ENCODE results near the gene NFIC. TPM values are rescaled to one million over a fixed set of nuclear protein-coding genes. Genes with fewer than 3 reads are reported as not detected.

Gene NFIC
- total and polyA plus RNA-seq, 4 experiments from 2014 or later, result 1.9 to 30.9 (median 24.6) TPM

- DNase-seq, result no peak
- Mint-ChIP-seq H3K4me1 (peaks cover 0 to 2% (median under 1%) of the 10 kb centered on the region in 4 donors), H3K27ac (no peak overlapping the region), H3K9me3 (peaks cover 0 to 2% (median 0%) of the 10 kb centered on the region in 8 donors), H3K27me3 (no peaks in the 10 kb centered on the region), H3K36me3 (peaks cover 6 to 10% of the 10 kb centered on the region in 2 donors), H3K4me3 (no peak overlapping the region)
- CTCF ChIA-PET (ENCODE audit: partially characterized antibody), result interaction anchor here (1.5 kb wide), 1 partner anchor 9 kb away, joined by 6 read pairs; no protein-coding TSS in a partner anchor
- POLR2A ChIA-PET (ENCODE audit: partially characterized antibody), result no interaction called here
- H3K9me3 ChIP-seq (ENCODE audit: control insufficient read depth in 1 of 2, low read length in 2 of 2), result no peaks in the 10 kb centered on the region
- H3K4me3 ChIP-seq (ENCODE audit: low read length in 2 of 2), result no peak overlapping the region
- no peaks in the 10 kb centered on the region for H3K4me1 ChIP-seq (ENCODE audit: insufficient read depth, low read length)
- no peak overlapping the region for H3K27ac ChIP-seq (ENCODE audit: low read depth, low read length)
- H3K36me3 ChIP-seq (ENCODE audit: insufficient read depth, low read length), result no peaks in the 10 kb centered on the region
- intact Hi-C loops (cut with micrococcal nuclease), result no loop called here
- H3K27me3 ChIP-seq (ENCODE audit: insufficient read depth, low read length), result no peaks in the 10 kb centered on the region
Measured at GRCh38 chr19:3463714-3464586, 97.6 kb downstream of the NFIC start.

DNA sequence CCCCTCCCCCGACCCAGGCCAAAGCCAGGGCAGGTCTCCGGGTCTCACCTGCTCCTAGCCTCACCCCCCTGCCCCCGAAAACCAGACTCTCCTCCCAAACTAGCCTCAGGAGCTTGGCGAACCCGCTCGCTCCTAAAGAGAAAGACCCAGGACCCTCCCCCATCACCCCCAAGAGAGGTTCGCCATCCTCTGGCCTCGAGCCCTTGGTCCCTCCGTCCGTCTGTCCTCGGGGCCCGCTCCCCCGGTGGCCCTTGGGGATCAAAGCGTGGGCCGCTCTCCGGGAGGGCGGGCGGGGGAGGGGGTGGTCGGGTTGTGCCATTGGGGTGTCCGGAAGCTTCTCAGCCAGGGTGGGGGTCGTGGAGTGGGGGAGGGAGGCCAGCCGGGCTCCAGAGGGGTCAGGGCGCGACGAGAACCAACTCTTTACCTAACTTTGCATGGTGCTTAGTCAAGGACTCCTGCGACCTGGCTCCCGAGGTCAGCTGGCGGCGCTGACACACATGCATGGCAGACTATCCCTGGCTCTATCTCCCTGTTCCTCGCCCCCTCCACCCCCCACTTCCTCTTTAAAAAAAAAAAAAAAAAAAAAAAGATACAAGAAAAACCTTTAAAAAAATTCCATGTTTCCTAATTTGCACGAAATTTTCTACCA is 98.3 kb downstream of the NFIC start:
- H3K4me3 Mint-ChIP-seq, result no peak overlapping the region
- H3K9me3 Mint-ChIP-seq, result peaks cover 0 to 2% (median 0%) of the 10 kb centered on the region in 8 donors
- H3K27ac Mint-ChIP-seq, result no peak overlapping the region
- Histone ChIP-seq H3K4me1 (ENCODE audit: insufficient read depth, low read length) (no peaks in the 10 kb centered on the region), H3K36me3 (ENCODE audit: insufficient read depth, low read length) (no peaks in the 10 kb centered on the region), H3K4me3 (ENCODE audit: low read length in 2 of 2) (no peak overlapping the region), H3K9me3 (ENCODE audit: control insufficient read depth in 1 of 2, low read length in 2 of 2) (no peaks in the 10 kb centered on the region), H3K27me3 (ENCODE audit: insufficient read depth, low read length) (no peaks in the 10 kb centered on the region), H3K27ac (ENCODE audit: low read depth, low read length) (no peak overlapping the region)
- intact Hi-C loops (cut with micrococcal nuclease), result no loop called here
- ChIA-PET POLR2A (ENCODE audit: partially characterized antibody) (no interaction called here), CTCF (ENCODE audit: partially characterized antibody) (interaction anchor here (0.7 to 1.9 kb wide), 3 partner anchors 8 to 174 kb away, joined by 4 to 6 read pairs (median 6); no protein-coding TSS in a partner anchor)
- H3K27me3 Mint-ChIP-seq, result no peaks in the 10 kb centered on the region
- no peak for DNase-seq
- H3K36me3 Mint-ChIP-seq, result peaks cover 6 to 8% of the 10 kb centered on the region in 2 donors
- H3K4me1 Mint-ChIP-seq, result peaks cover 0 to 2% (median under 1%) of the 10 kb centered on the region in 4 donors

- H3K27ac ChIP-seq (ENCODE audit: low read depth, low read length), result no peak overlapping the region
- no peak overlapping the region for H3K4me3 Mint-ChIP-seq
- H3K36me3 ChIP-seq (ENCODE audit: insufficient read depth, low read length), result no peaks in the 10 kb centered on the region
- ChIA-PET POLR2A (ENCODE audit: partially characterized antibody) (no interaction called here), CTCF (ENCODE audit: partially characterized antibody) (interaction anchor here (1.9 kb wide), 1 partner anchor 161 kb away, joined by 6 read pairs; no protein-coding TSS in a partner anchor)
- H3K4me1 ChIP-seq (ENCODE audit: insufficient read depth, low read length), result no peaks in the 10 kb centered on the region
- no peaks in the 10 kb centered on the region for H3K27me3 ChIP-seq (ENCODE audit: insufficient read depth, low read length)
- DNase-seq, result no peak
- H3K36me3 Mint-ChIP-seq, result peaks cover 6% of the 10 kb centered on the region in 2 donors
- H3K4me3 ChIP-seq (ENCODE audit: low read length in 2 of 2), result no peak overlapping the region
- H3K9me3 ChIP-seq (ENCODE audit: control insufficient read depth in 1 of 2, low read length in 2 of 2), result no peaks in the 10 kb centered on the region
- H3K4me1 Mint-ChIP-seq, result peaks cover 0 to 2% (median under 1%) of the 10 kb centered on the region in 4 donors
- intact Hi-C loops (cut with micrococcal nuclease), result no loop called here
- H3K27me3 Mint-ChIP-seq, result peaks cover 0 to under 1% of the 10 kb centered on the region in 2 donors
- no peak overlapping the region for H3K27ac Mint-ChIP-seq
- peaks cover 0 to 2% (median 0%) of the 10 kb centered on the region in 8 donors for H3K9me3 Mint-ChIP-seq
Measured at GRCh38 chr19:3465552-3465951, 99.2 kb downstream of the NFIC start.

GRCh38 chr19:3466635-3467034 is 100.3 kb downstream of the NFIC start:
- H3K36me3 ChIP-seq (ENCODE audit: insufficient read depth, low read length), result no peaks in the 10 kb centered on the region
- peaks cover 6% of the 10 kb centered on the region in 2 donors for H3K36me3 Mint-ChIP-seq
- no peak overlapping the region for H3K27ac ChIP-seq (ENCODE audit: low read depth, low read length)
- no peaks in the 10 kb centered on the region for H3K9me3 ChIP-seq (ENCODE audit: control insufficient read depth in 1 of 2, low read length in 2 of 2)
- H3K4me1 ChIP-seq (ENCODE audit: insufficient read depth, low read length), result no peaks in the 10 kb centered on the region
- no peak overlapping the region for H3K4me3 Mint-ChIP-seq
- DNase-seq, result no peak
- ChIA-PET POLR2A (ENCODE audit: partially characterized antibody) (no interaction called here), CTCF (ENCODE audit: partially characterized antibody) (interaction anchor here (0.7 to 1.9 kb wide), 2 partner anchors 10 to 162 kb away, joined by 3 to 6 read pairs; no protein-coding TSS in a partner anchor)
- H3K9me3 Mint-ChIP-seq, result peaks cover 0 to 2% (median 0%) of the 10 kb centered on the region in 8 donors
- peaks cover 0 to 3% (median under 1%) of the 10 kb centered on the region in 4 donors for H3K4me1 Mint-ChIP-seq
- H3K27me3 Mint-ChIP-seq, result peaks cover 0 to 1% of the 10 kb centered on the region in 2 donors
- no peaks in the 10 kb centered on the region for H3K27me3 ChIP-seq (ENCODE audit: insufficient read depth, low read length)
- no peak overlapping the region for H3K4me3 ChIP-seq (ENCODE audit: low read length in 2 of 2)
- intact Hi-C loops (cut with micrococcal nuclease), result no loop called here
- no peak overlapping the region for H3K27ac Mint-ChIP-seq

GRCh38 chr19:3467437-3468198 is 101.2 kb downstream of the NFIC start:
- peaks cover 3% of the 10 kb centered on the region in 2 donors for H3K36me3 Mint-ChIP-seq
- POLR2A ChIA-PET (ENCODE audit: partially characterized antibody), result no interaction called here
- intact Hi-C loops (cut with micrococcal nuclease), result no loop called here
- H3K4me1 ChIP-seq (ENCODE audit: insufficient read depth, low read length), result no peaks in the 10 kb centered on the region
- H3K4me1 Mint-ChIP-seq, result peaks cover 0 to 3% (median under 1%) of the 10 kb centered on the region in 4 donors
- no peak overlapping the region for H3K27ac ChIP-seq (ENCODE audit: low read depth, low read length)
- H3K36me3 ChIP-seq (ENCODE audit: insufficient read depth, low read length), result no peaks in the 10 kb centered on the region
- no peak overlapping the region for H3K4me3 ChIP-seq (ENCODE audit: low read length in 2 of 2)
- no peaks in the 10 kb centered on the region for H3K9me3 ChIP-seq (ENCODE audit: control insufficient read depth in 1 of 2, low read length in 2 of 2)
- no peak overlapping the region for H3K27ac Mint-ChIP-seq
- DNase-seq, result no peak
- CTCF ChIA-PET (ENCODE audit: partially characterized antibody), result no interaction called here
- peaks cover 0 to 1% of the 10 kb centered on the region in 2 donors for H3K27me3 Mint-ChIP-seq
- H3K27me3 ChIP-seq (ENCODE audit: insufficient read depth, low read length), result no peaks in the 10 kb centered on the region
- H3K4me3 Mint-ChIP-seq, result no peak overlapping the region
- peaks cover 0 to 2% (median 0%) of the 10 kb centered on the region in 8 donors for H3K9me3 Mint-ChIP-seq

- Mint-ChIP-seq H3K27me3 (peaks cover 0 to 1% of the 10 kb centered on the region in 2 donors), H3K36me3 (no peaks in the 10 kb centered on the region), H3K9me3 (peaks cover 0 to 2% (median 0%) of the 10 kb centered on the region in 8 donors), H3K4me1 (peaks cover 0 to 3% (median under 1%) of the 10 kb centered on the region in 4 donors), H3K27ac (no peak overlapping the region), H3K4me3 (no peak overlapping the region)
- intact Hi-C loops (cut with micrococcal nuclease), result no loop called here
- Histone ChIP-seq H3K4me3 (ENCODE audit: low read length in 2 of 2) (no peak overlapping the region), H3K27me3 (ENCODE audit: insufficient read depth, low read length) (no peaks in the 10 kb centered on the region), H3K36me3 (ENCODE audit: insufficient read depth, low read length) (no peaks in the 10 kb centered on the region), H3K27ac (ENCODE audit: low read depth, low read length) (no peak overlapping the region), H3K9me3 (ENCODE audit: control insufficient read depth in 1 of 2, low read length in 2 of 2) (no peaks in the 10 kb centered on the region), H3K4me1 (ENCODE audit: insufficient read depth, low read length) (no peaks in the 10 kb centered on the region)
- POLR2A ChIA-PET (ENCODE audit: partially characterized antibody), result no interaction called here
- no peak for DNase-seq
- CTCF ChIA-PET (ENCODE audit: partially characterized antibody), result no interaction called here
Measured at GRCh38 chr19:3468211-3468610, 101.8 kb downstream of the NFIC start.
